ENCODE results near the gene POU6F1.

GRCh38 chr12:51190820-51191219 is 27.0 kb downstream of the POU6F1 start:
- TF ChIP-seq POLR2A (IDR thresholded peaks at IDR 0.05), result no peak
- no peak for TF ChIP-seq CTCF (IDR thresholded peaks at IDR 0.05)
